Muscle of arm (tissue), 12 donors: ENCODE measurements around the gene ZNF595. TPM values are rescaled to one million over a fixed set of nuclear protein-coding genes. Genes with fewer than 3 reads are reported as not detected.
"Not testable (repeated sequence)": the region's sequence is repeated elsewhere in the genome, so short reads cannot be mapped to it uniquely, and the experiment has no call there.

ENCODE experiments used
- DNase-seq: peaks from one replicate; pipeline ENCODE4 v3.0.0-alpha.2; 2013
- polyA plus RNA-seq, 12 donors: library from polyadenylated mRNA; unstranded; fragments of 120-200 nt; gene quantifications; one replicate each; pipeline ENCODE4 v1.2.1, GENCODE V29; 2013; ENCODE audit not compliant: insufficient read length in 12 of 12

The ZNF595 gene
- polyA plus RNA-seq, 12 donors = 8.7 to 17.8 (median 12.2) TPM; not detected in 2

- not testable (repeated sequence) for DNase-seq
Measured at GRCh38 chr4:64733-65132, 11.6 kb downstream of the ZNF595 start.

- no peak for DNase-seq
Measured at GRCh38 chr4:71830-72229, 18.7 kb downstream of the ZNF595 start.

GRCh38 chr4:85951-86350 lies 32.8 kb downstream of the ZNF595 start:
- no peak for DNase-seq

GRCh38 chr4:86559-87324 lies 33.6 kb downstream of the ZNF595 start:
- not testable (repeated sequence) for DNase-seq

- no peak for DNase-seq
Measured at GRCh38 chr4:98386-98785, 45.3 kb downstream of the ZNF595 start.

- DNase-seq = no peak
Measured at GRCh38 chr4:99863-100262, 46.7 kb downstream of the ZNF595 start.

GRCh38 chr4:107083-107443 lies 53.9 kb downstream of the ZNF595 start:
- no peak for DNase-seq

- no peak for DNase-seq
Measured at GRCh38 chr4:107444-108429, 54.6 kb downstream of the ZNF595 start.

- DNase-seq = no peak
Measured at GRCh38 chr4:112771-113170, 59.6 kb downstream of the ZNF595 start.

GRCh38 chr4:113732-114131 lies 60.6 kb downstream of the ZNF595 start:
- no peak for DNase-seq

GRCh38 chr4:114149-114548 lies 61.0 kb downstream of the ZNF595 start:
- no peak for DNase-seq

GRCh38 chr4:116499-116898 lies 63.4 kb downstream of the ZNF595 start:
- no peak for DNase-seq

- DNase-seq = no peak
Measured at GRCh38 chr4:120616-121015, 67.5 kb downstream of the ZNF595 start.

GRCh38 chr4:121408-122084 lies 68.4 kb downstream of the ZNF595 start:
- no peak for DNase-seq

- peak; percentile 0 for DNase-seq
Measured at GRCh38 chr4:123922-124274, 70.8 kb downstream of the ZNF595 start.

GRCh38 chr4:124275-125081 lies 71.4 kb downstream of the ZNF595 start, which contains the start of gene ZNF718:
Gene ZNF718 (plus strand): TSS chr4:124501. CDS start chr4:124671, 170 bp downstream.
- DNase-seq = peak; percentile 97

GRCh38 chr4:125091-125771 lies 72.1 kb downstream of the ZNF595 start:
- no peak for DNase-seq

- no peak for DNase-seq
Measured at GRCh38 chr4:125833-126232, 72.7 kb downstream of the ZNF595 start.

- no peak for DNase-seq
Measured at GRCh38 chr4:132483-132882, 79.4 kb downstream of the ZNF595 start.
